Liver (tissue), 9 donors: ENCODE data around the gene OR10A6. TPM values are rescaled to one million over a fixed set of nuclear protein-coding genes. Genes with fewer than 3 reads are reported as not detected.

Experiments used
- DNase-seq: peaks from one replicate; pipeline ENCODE4 v3.0.0-alpha.2; 2017; ENCODE audit warnings: low spot score
- H3K27ac ChIP-seq, 2 donors: one replicate each; pipeline ENCODE4 v1.7.0; 2013; ENCODE audit warnings: inconsistent platforms in 2 of 2, low read length in 2 of 2, control low read depth in 1 of 2, low read depth in 1 of 2, mild to moderate bottlenecking in 1 of 2
- H3K27me3 ChIP-seq, 4 donors: one replicate each; pipeline versions ENCODE4 v1.6.1 to v1.7.0; 2013; ENCODE audit warnings: low read length in 3 of 4, inconsistent platforms in 1 of 4, mild to moderate bottlenecking in 1 of 4, moderate library complexity in 1 of 4; ENCODE audit not compliant: control insufficient read depth in 4 of 4, insufficient read depth in 4 of 4
- H3K36me3 ChIP-seq, 4 donors: one replicate each; pipeline versions ENCODE4 v1.6.1 to v1.7.0; 2013; ENCODE audit warnings: low read length in 3 of 4, mild to moderate bottlenecking in 3 of 4, low read depth in 1 of 4, moderate library complexity in 1 of 4; ENCODE audit not compliant: control insufficient read depth in 4 of 4, insufficient read depth in 3 of 4
- H3K4me1 ChIP-seq, 4 donors: one replicate each; pipeline versions ENCODE4 v1.6.1 to v1.7.0; 2013; ENCODE audit warnings: low read length in 3 of 4, mild to moderate bottlenecking in 3 of 4, moderate library complexity in 1 of 4; ENCODE audit not compliant: control insufficient read depth in 4 of 4, insufficient read depth in 4 of 4
- H3K4me3 ChIP-seq, 3 donors: one replicate each; pipeline versions ENCODE4 v1.6.1 to v1.7.0; 2013; ENCODE audit warnings: low read length in 3 of 3, control low read depth in 1 of 3, low read depth in 1 of 3, mild to moderate bottlenecking in 1 of 3
- H3K9ac ChIP-seq, 2 donors: one replicate each; pipeline ENCODE4 v1.7.0; 2013; ENCODE audit warnings: low read length in 2 of 2, mild to moderate bottlenecking in 2 of 2, moderate library complexity in 2 of 2, control low read depth in 1 of 2, low read depth in 1 of 2
- H3K9me3 ChIP-seq, 4 donors: one replicate each; pipeline versions ENCODE4 v1.6.1 to v1.7.0; 2013; ENCODE audit warnings: low read length in 3 of 4; ENCODE audit not compliant: control insufficient read depth in 4 of 4
- ATF3 ChIP-seq: IDR thresholded peaks from 2 replicates; pipeline ENCODE4 v1.6.1; 2016; ENCODE audit warnings: antibody characterized with exemption
- CTCF ChIP-seq: fragments of 150-350 bp; IDR thresholded peaks from 2 replicates; pipeline ENCODE4 v1.5.1; 2017; ENCODE audit warnings: improper control_type of control experiment, low read depth, low read length; ENCODE audit not compliant: missing input control
- EGR1 ChIP-seq, 2 donors: IDR thresholded peaks; 2 replicates each; pipeline ENCODE4 v1.6.1; 2016 to 2018; ENCODE audit warnings: antibody characterized with exemption in 2 of 2, low read depth in 2 of 2
- FOXA1 ChIP-seq: IDR thresholded peaks from 2 replicates; pipeline ENCODE4 v1.6.1; 2016; ENCODE audit warnings: antibody characterized with exemption
- FOXA2 ChIP-seq: IDR thresholded peaks from 2 replicates; pipeline ENCODE4 v1.6.1; 2016; ENCODE audit warnings: antibody characterized with exemption
- GABPA ChIP-seq, 2 donors: IDR thresholded peaks in 1 of 2; conservative IDR thresholded peaks in 1 of 2; 2 replicates each; pipeline ENCODE4 v1.6.1; 2016; ENCODE audit warnings: antibody characterized with exemption in 2 of 2, mild to moderate bottlenecking in 1 of 2, moderate library complexity in 1 of 2
- HNF4A ChIP-seq, 2 donors: conservative IDR thresholded peaks; 2 replicates each; pipeline ENCODE4 v1.6.1; 2016; ENCODE audit warnings: antibody characterized with exemption in 2 of 2, mild to moderate bottlenecking in 2 of 2
- HNF4G ChIP-seq: IDR thresholded peaks from 2 replicates; pipeline ENCODE4 v1.6.1; 2016; ENCODE audit warnings: antibody characterized with exemption
- JUND ChIP-seq, 2 donors: IDR thresholded peaks; 2 replicates each; pipeline ENCODE4 v1.6.1; 2016; ENCODE audit warnings: antibody characterized with exemption in 2 of 2
- MAX ChIP-seq: IDR thresholded peaks from 2 replicates; pipeline ENCODE4 v1.6.1; 2016; ENCODE audit warnings: antibody characterized with exemption
- NR2F2 ChIP-seq: IDR thresholded peaks from 2 replicates; pipeline ENCODE4 v1.6.1; 2016; ENCODE audit warnings: antibody characterized with exemption
- RAD21 ChIP-seq, 2 donors: IDR thresholded peaks; 2 replicates each; pipeline ENCODE4 v1.6.1; 2016; ENCODE audit warnings: antibody characterized with exemption in 2 of 2, mild to moderate bottlenecking in 2 of 2
- REST ChIP-seq: IDR thresholded peaks from 2 replicates; pipeline ENCODE4 v1.6.1; 2016; ENCODE audit warnings: antibody characterized with exemption, mild to moderate bottlenecking
- RXRA ChIP-seq, 2 donors: IDR thresholded peaks; 2 replicates each; pipeline ENCODE4 v1.6.1; 2017 to 2018; ENCODE audit warnings: antibody characterized with exemption in 2 of 2, mild to moderate bottlenecking in 1 of 2
- SP1 ChIP-seq: IDR thresholded peaks from 2 replicates; pipeline ENCODE4 v1.6.1; 2018; ENCODE audit warnings: antibody characterized with exemption, mild to moderate bottlenecking
- TAF1 ChIP-seq: conservative IDR thresholded peaks from 2 replicates; pipeline ENCODE4 v1.6.1; 2016; ENCODE audit warnings: antibody characterized with exemption, mild to moderate bottlenecking
- YY1 ChIP-seq: IDR thresholded peaks from 2 replicates; pipeline ENCODE4 v1.6.1; 2016; ENCODE audit warnings: antibody characterized with exemption, mild to moderate bottlenecking
- ZBTB33 ChIP-seq: IDR thresholded peaks from 2 replicates; pipeline ENCODE4 v1.6.1; 2016; ENCODE audit warnings: antibody characterized with exemption
- WGBS: extraction: QIAGEN DNeasy Blood & Tissue Kit; methylation state at CpG from one replicate; pipeline ENCODE4 v1.1.7; 2013; 5-methylcytosine and 5-hydroxymethylcytosine counted together
- polyA plus RNA-seq, 2 donors: library from polyadenylated mRNA; stranded (reverse) in 1 of 2; unstranded in 1 of 2; fragments of 200-250 nt in 1 of 2; fragments of >200 nt in 1 of 2; fragmentation: Nextera tagmentation in 1 of 2; extraction: Ambion mirVana in 1 of 2; gene quantifications; one replicate each; pipeline versions ENCODE4 v1.2.1 to v1.2.3, GENCODE V29; 2013 to 2015
- total RNA-seq, 2 donors: library from RNA; depleted of rRNA; stranded (reverse); fragments of >200 nt; gene quantifications; one replicate each; pipeline ENCODE4 v1.2.3, GENCODE V29; 2014
- donor health status: healthy.
- donor health status: healthy.
- donor health status: healthy.
- donor health status: healthy.
- donor health status: healthy.

OR10A6 gene
- total and polyA plus RNA-seq, 4 donors: not detected

GRCh38 chr11:7944123-7944522, 13.1 kb upstream of the OR10A6 start:
- H3K27me3 ChIP-seq: no peaks in the 10 kb centered on the region
- no peak for TF ChIP-seq JUND (IDR thresholded peaks at IDR 0.05)
- no peaks in the 10 kb centered on the region for H3K36me3 ChIP-seq
- H3K9me3 ChIP-seq: peaks cover 2 to 12% (median 11%) of the 10 kb centered on the region in 4 donors
- H3K9ac ChIP-seq: no peak overlapping the region
- DNase-seq: no peak
- 77% methylated on average over 2 of the region's 2 CpGs for WGBS
- no peak overlapping the region for H3K27ac ChIP-seq
- no peak overlapping the region for H3K4me3 ChIP-seq
- no peaks in the 10 kb centered on the region for H3K4me1 ChIP-seq

GRCh38 chr11:7941608-7942007, 10.5 kb upstream of the OR10A6 start, which contains the start of gene OR10A3:
TSS of gene OR10A3 (minus strand) at chr11:7941708. CDS start at chr11:7939520, 2,188 bp downstream.
- H3K4me3 ChIP-seq: no peak within 1 kb of the TSS
- 86% methylated on average over 2 of the region's 2 CpGs for WGBS
- H3K4me1 ChIP-seq: no peaks in the 10 kb centered on the region
- H3K9ac ChIP-seq: no peak within 1 kb of the TSS
- TF ChIP-seq FOXA2 (no peak), NR2F2 (no peak), YY1 (no peak), REST (no peak), ATF3 (no peak), JUND (IDR thresholded peaks at IDR 0.05) (no peak), CTCF (no peak), GABPA (IDR thresholded peaks at IDR 0.05 in 1 of 2, conservative IDR thresholded peaks at IDR 0.05 in 1 of 2) (no peak), RXRA (IDR thresholded peaks at IDR 0.05) (no peak), TAF1 (no peak), EGR1 (IDR thresholded peaks at IDR 0.05; ENCODE audit: low read depth in 2 of 2) (no peak), HNF4G (no peak), HNF4A (conservative IDR thresholded peaks at IDR 0.05) (no peak), FOXA1 (no peak), SP1 (no peak), RAD21 (IDR thresholded peaks at IDR 0.05) (no peak), MAX (no peak), ZBTB33 (no peak)
- H3K9me3 ChIP-seq: peaks cover 2 to 12% (median 11%) of the 10 kb centered on the region in 4 donors
- no peak within 1 kb of the TSS for H3K27ac ChIP-seq
- no peaks in the 10 kb centered on the region for H3K27me3 ChIP-seq
- no peaks in the 10 kb centered on the region for H3K36me3 ChIP-seq
- no peak for DNase-seq
